ENCODE measurements around the gene RMRP.

- TF ChIP-seq EZH2phosphoT487 (IDR thresholded peaks at IDR 0.05; ENCODE audit: insufficient read depth, low read depth) (no peak), EZH2 (IDR thresholded peaks at IDR 0.05; ENCODE audit: insufficient read depth, poor library complexity, severe bottlenecking) (no peak)
Observed at GRCh38 chr9:35646153-35646532, 11.7 kb downstream of the RMRP start.

Data from GM23248 (cell line).